Measurements from ENCODE around the gene STUB1.

STUB1 gene

DNA sequence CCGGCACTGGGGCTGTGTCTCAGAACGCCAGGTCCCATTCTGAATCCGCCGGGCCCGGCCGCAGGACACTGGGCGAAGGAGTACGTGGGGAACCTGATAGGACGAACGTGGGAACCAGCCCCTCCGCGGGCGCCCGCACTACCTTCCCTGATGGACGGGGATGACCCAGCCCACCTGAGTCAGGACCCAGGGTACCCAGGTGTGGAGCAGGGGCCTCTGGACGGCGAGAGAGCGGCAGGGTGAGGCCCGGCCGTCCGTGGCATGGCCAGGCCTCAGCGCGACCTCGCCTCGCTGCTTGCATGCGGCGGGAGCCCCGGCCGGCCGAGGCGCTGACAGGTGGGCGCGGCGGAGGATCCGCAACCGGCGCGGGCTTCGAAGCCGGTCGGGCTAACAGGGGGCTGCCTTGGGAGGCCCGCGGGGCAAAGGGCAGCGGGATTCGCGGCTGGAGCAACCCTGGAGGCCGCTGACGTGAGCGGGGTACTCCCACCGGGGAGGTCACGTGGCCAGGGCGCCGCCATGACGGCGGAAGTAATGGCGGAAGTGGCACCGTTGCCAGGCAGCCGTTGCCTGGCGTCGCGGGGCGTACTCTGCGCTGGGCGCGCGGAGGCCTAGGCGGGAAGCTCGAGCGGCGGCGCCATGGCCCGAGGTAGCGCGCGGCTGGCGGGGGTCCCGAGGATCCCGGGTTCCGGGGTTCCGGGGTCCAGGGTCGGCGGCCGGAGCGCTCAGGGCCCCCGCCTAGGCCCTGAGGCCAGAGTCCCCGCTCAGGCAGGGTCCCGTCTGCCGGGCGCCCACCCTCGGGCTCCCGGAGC, 31.2 kb upstream of the STUB1 start, which contains the start of gene WDR90:
TSS of gene WDR90 (plus strand) at position 585 of the 809 bp plus-strand sequence. CDS start at position 637, 52 bp downstream.
- Histone ChIP-seq H3K9ac (ENCODE audit: low read depth, low read length) (peak within 1 kb of the TSS; percentile 87), H3K27me3 (ENCODE audit: insufficient read depth, low read length, poor library complexity) (no peaks in the 10 kb centered on the region), H3K79me2 (ENCODE audit: insufficient read depth, low read length) (peaks cover 38% of the 10 kb centered on the region), H3K4me1 (ENCODE audit: insufficient read depth, low read length) (peaks cover 29% of the 10 kb centered on the region), H3K4me3 (ENCODE audit: low read depth in 1 of 2, low read length in 2 of 2) (peak within 1 kb of the TSS; percentile 45 to 84), H3K36me3 (ENCODE audit: insufficient read depth, low read length) (peaks cover 36% of the 10 kb centered on the region), H3K27ac (ENCODE audit: low read length) (peak within 1 kb of the TSS; percentile 76), H2AFZ (ENCODE audit: low read depth, low read length) (peak within 1 kb of the TSS; percentile 85), H3K4me2 (ENCODE audit: insufficient read depth, low read length) (peak within 1 kb of the TSS; percentile 92), H4K20me1 (ENCODE audit: insufficient read depth, low read length) (0 out of 2 replicates have a peak, but pooled peaks cover 3% of the 10 kb centered on the region), H3K9me3 (ENCODE audit: insufficient read depth, low read length, severe bottlenecking) (no peaks in the 10 kb centered on the region)
- DNase-seq (peak; percentile 93), ATAC-seq (ENCODE audit: insufficient read depth, low read depth) (peak; percentile 88)
- TF ChIP-seq, protein P1, sequence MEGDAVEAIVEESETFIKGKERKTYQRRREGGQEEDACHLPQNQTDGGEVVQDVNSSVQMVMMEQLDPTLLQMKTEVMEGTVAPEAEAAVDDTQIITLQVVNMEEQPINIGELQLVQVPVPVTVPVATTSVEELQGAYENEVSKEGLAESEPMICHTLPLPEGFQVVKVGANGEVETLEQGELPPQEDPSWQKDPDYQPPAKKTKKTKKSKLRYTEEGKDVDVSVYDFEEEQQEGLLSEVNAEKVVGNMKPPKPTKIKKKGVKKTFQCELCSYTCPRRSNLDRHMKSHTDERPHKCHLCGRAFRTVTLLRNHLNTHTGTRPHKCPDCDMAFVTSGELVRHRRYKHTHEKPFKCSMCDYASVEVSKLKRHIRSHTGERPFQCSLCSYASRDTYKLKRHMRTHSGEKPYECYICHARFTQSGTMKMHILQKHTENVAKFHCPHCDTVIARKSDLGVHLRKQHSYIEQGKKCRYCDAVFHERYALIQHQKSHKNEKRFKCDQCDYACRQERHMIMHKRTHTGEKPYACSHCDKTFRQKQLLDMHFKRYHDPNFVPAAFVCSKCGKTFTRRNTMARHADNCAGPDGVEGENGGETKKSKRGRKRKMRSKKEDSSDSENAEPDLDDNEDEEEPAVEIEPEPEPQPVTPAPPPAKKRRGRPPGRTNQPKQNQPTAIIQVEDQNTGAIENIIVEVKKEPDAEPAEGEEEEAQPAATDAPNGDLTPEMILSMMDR (IDR thresholded peaks at IDR 0.05; ENCODE audit: borderline replicate concordance, extremely low read depth, low read length, poor library complexity, severe bottlenecking): no peak
- TF ChIP-seq EZH2 (IDR thresholded peaks at IDR 0.05; ENCODE audit: borderline replicate concordance, low read depth, low read length, severe bottlenecking): no peak

DNA sequence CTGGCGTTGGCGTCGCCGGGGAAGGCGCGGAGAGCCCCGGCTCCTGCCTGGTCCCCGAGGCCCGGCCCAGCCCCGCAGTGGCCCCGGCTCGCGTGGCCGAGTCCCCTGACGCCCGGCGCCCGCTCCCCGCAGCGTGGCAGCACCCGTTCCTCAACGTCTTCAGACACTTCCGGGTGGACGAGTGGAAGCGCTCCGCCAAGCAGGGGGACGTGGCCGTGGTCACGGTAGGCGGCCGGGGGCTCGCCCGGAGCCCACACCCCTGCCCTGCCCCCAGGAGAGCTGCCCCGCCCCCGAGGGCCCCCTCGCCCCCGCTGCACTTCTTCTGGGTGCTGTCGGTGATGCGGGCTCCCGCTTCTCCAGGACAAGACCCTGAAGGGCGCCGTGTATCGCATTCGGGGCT, 30.6 kb upstream of the STUB1 start:
- TF ChIP-seq, protein P1 (IDR thresholded peaks at IDR 0.05; ENCODE audit: borderline replicate concordance, extremely low read depth, low read length, poor library complexity, severe bottlenecking): no peak
- no peak for TF ChIP-seq EZH2 (IDR thresholded peaks at IDR 0.05; ENCODE audit: borderline replicate concordance, low read depth, low read length, severe bottlenecking)
- Histone ChIP-seq H3K27ac (ENCODE audit: low read length) (peak overlapping the region; percentile 65), H3K4me3 (ENCODE audit: low read depth in 1 of 2, low read length in 2 of 2) (peak overlapping the region; percentile 45 to 84; a peak in 3 of 4 replicates), H3K4me1 (ENCODE audit: insufficient read depth, low read length) (peaks cover 29% of the 10 kb centered on the region), H3K9me3 (ENCODE audit: insufficient read depth, low read length, severe bottlenecking) (no peaks in the 10 kb centered on the region), H3K4me2 (ENCODE audit: insufficient read depth, low read length) (peak overlapping the region; percentile 92), H3K79me2 (ENCODE audit: insufficient read depth, low read length) (peaks cover 38% of the 10 kb centered on the region), H4K20me1 (ENCODE audit: insufficient read depth, low read length) (0 out of 2 replicates have a peak, but pooled peaks cover 3% of the 10 kb centered on the region), H3K27me3 (ENCODE audit: insufficient read depth, low read length, poor library complexity) (no peaks in the 10 kb centered on the region), H2AFZ (ENCODE audit: low read depth, low read length) (peak overlapping the region; percentile 78), H3K9ac (ENCODE audit: low read depth, low read length) (peak overlapping the region; percentile 87), H3K36me3 (ENCODE audit: insufficient read depth, low read length) (peaks cover 38% of the 10 kb centered on the region)
- DNase-seq (peak; percentile 41), ATAC-seq (ENCODE audit: insufficient read depth, low read depth) (peak; percentile 23)

DNA sequence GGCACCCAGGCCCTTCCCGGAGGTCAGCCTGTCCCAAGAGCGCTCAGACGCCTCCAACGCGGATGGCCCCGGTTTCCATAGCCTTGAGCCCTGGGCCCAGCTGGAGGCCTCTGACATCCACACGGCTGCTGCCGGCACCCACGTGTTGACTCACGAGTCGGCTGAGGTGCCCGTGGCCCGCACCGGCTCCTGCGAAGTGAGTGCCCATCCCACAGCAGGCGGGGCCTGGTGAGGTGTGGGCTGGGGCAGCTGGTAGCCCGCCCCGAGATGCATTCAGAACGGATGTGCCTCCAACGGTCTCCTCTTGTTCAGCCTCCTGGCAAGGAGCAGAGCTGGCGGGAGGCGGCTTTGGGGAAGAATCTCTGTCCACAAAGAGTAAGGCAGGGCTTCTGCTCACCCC, 28.4 kb upstream of the STUB1 start:
- no peak for DNase-seq
- H3K27ac ChIP-seq (ENCODE audit: low read length): no peak overlapping the region

More for the DNA sequence above, 28.4 kb upstream of the STUB1 start:
- TF ChIP-seq EZH2 (IDR thresholded peaks at IDR 0.05; ENCODE audit: borderline replicate concordance, low read depth, low read length, severe bottlenecking): no peak
- TF ChIP-seq, protein P1 (IDR thresholded peaks at IDR 0.05; ENCODE audit: borderline replicate concordance, extremely low read depth, low read length, poor library complexity, severe bottlenecking): no peak
- ATAC-seq (ENCODE audit: insufficient read depth, low read depth): no peak
- H3K79me2 ChIP-seq (ENCODE audit: insufficient read depth, low read length): peaks cover 38% of the 10 kb centered on the region
- 0 out of 2 replicates have a peak, but pooled peaks cover 3% of the 10 kb centered on the region for H4K20me1 ChIP-seq (ENCODE audit: insufficient read depth, low read length)
- no peak overlapping the region for H2AFZ ChIP-seq (ENCODE audit: low read depth, low read length)
- H3K36me3 ChIP-seq (ENCODE audit: insufficient read depth, low read length): peaks cover 60% of the 10 kb centered on the region
- no peak overlapping the region for H3K9ac ChIP-seq (ENCODE audit: low read depth, low read length)
- H3K4me3 ChIP-seq (ENCODE audit: low read depth in 1 of 2, low read length in 2 of 2): no peak overlapping the region
- no peaks in the 10 kb centered on the region for H3K27me3 ChIP-seq (ENCODE audit: insufficient read depth, low read length, poor library complexity)
- no peak overlapping the region for H3K4me2 ChIP-seq (ENCODE audit: insufficient read depth, low read length)
- H3K9me3 ChIP-seq (ENCODE audit: insufficient read depth, low read length, severe bottlenecking): no peaks in the 10 kb centered on the region
- peaks cover 29% of the 10 kb centered on the region for H3K4me1 ChIP-seq (ENCODE audit: insufficient read depth, low read length)

All from DND-41 (cell line).